ENCODE results near the gene LIPH. TPM values are rescaled to one million over a fixed set of nuclear protein-coding genes. Genes with fewer than 3 reads are reported as not detected.

LIPH gene
- total RNA-seq, 1 donor from 2014 or later: 29.7 TPM

GRCh38 chr3:185549122-185549521, 3.3 kb downstream of the LIPH start:
- Histone ChIP-seq H3K36me3 (no peaks in the 10 kb centered on the region), H3K27me3 (ENCODE audit: low read depth) (no peaks in the 10 kb centered on the region), H3K9me3 (no peaks in the 10 kb centered on the region), H3K4me3 (peak overlapping the region; percentile 34), H3K27ac (peak overlapping the region; percentile 71), H3K4me1 (peaks cover 6% of the 10 kb centered on the region)
- TF ChIP-seq CTCF (IDR thresholded peaks at IDR 0.05): no peak
- ATAC-seq (peak; percentile 62 to 78), DNase-seq (no peak)
- intact Hi-C loops (cut with DNase I): no loop called here

GRCh38 chr3:185540695-185541094, 11.7 kb downstream of the LIPH start:
- Histone ChIP-seq H3K27ac (no peak overlapping the region), H3K9me3 (no peaks in the 10 kb centered on the region), H3K4me3 (no peak overlapping the region), H3K4me1 (peaks cover 17% of the 10 kb centered on the region), H3K27me3 (ENCODE audit: low read depth) (no peaks in the 10 kb centered on the region), H3K36me3 (peaks cover 5% of the 10 kb centered on the region)
- no peak for TF ChIP-seq CTCF (IDR thresholded peaks at IDR 0.05)
- no peak for ATAC-seq
- intact Hi-C loops (cut with DNase I): no loop called here
- DNase-seq: no peak

- Histone ChIP-seq H3K27me3 (ENCODE audit: low read depth) (no peaks in the 10 kb centered on the region), H3K9me3 (no peaks in the 10 kb centered on the region), H3K27ac (no peak overlapping the region), H3K4me1 (peaks cover 17% of the 10 kb centered on the region), H3K4me3 (no peak overlapping the region), H3K36me3 (peaks cover 5% of the 10 kb centered on the region)
- TF ChIP-seq CTCF (IDR thresholded peaks at IDR 0.05): no peak
- ATAC-seq (no peak), DNase-seq (no peak)
- intact Hi-C loops (cut with DNase I): no loop called here
Observed at GRCh38 chr3:185539934-185540333, 12.5 kb downstream of the LIPH start.

GRCh38 chr3:185537369-185537970, 14.9 kb downstream of the LIPH start:
- Histone ChIP-seq H3K4me1 (peaks cover 17% of the 10 kb centered on the region), H3K9me3 (no peaks in the 10 kb centered on the region), H3K27me3 (ENCODE audit: low read depth) (no peaks in the 10 kb centered on the region), H3K27ac (peak overlapping the region; percentile 77), H3K4me3 (no peak overlapping the region), H3K36me3 (peaks cover 2% of the 10 kb centered on the region)
- no peak for TF ChIP-seq CTCF (IDR thresholded peaks at IDR 0.05)
- peak; percentile 63 for DNase-seq
- intact Hi-C loops (cut with DNase I): no loop called here
- peak; percentile 97 to 98 for ATAC-seq

GRCh38 chr3:185534511-185534910, 17.9 kb downstream of the LIPH start:
- no peak for DNase-seq
- ATAC-seq: no peak
- intact Hi-C loops (cut with DNase I): no loop called here
- no peak overlapping the region for H3K27ac ChIP-seq
- peaks cover 17% of the 10 kb centered on the region for H3K4me1 ChIP-seq
- H3K4me3 ChIP-seq: no peak overlapping the region
- no peak for TF ChIP-seq CTCF (IDR thresholded peaks at IDR 0.05)
- H3K9me3 ChIP-seq: no peaks in the 10 kb centered on the region
- no peaks in the 10 kb centered on the region for H3K36me3 ChIP-seq
- H3K27me3 ChIP-seq (ENCODE audit: low read depth): no peaks in the 10 kb centered on the region

Measured in lower lobe of right lung (tissue), 2 donors.